Central memory CD8-positive, alpha-beta T cell (primary cell): ENCODE measurements around the gene DCTPP1.
"Not testable (repeated sequence)": the region's sequence is repeated elsewhere in the genome, so short reads cannot be mapped to it uniquely, and the experiment has no call there.

Experiments
- ATAC-seq: fragments of 150-1000 bp; cut with Tn5 transposase; replicated peaks from 2 replicates; pipeline ENCODE4 v1.10.0; 2022; ENCODE audit warnings: mild to moderate bottlenecking, moderate FRiP score, moderate number of reproducible peaks; ENCODE audit not compliant: poor library complexity, severe bottlenecking; ENCODE audit errors: extremely low read depth
- DNase-seq, 2 donors: peaks; one replicate each; pipeline ENCODE4 v3.0.0; 2021; ENCODE audit warnings: low spot score in 2 of 2
- H3K27ac Mint-ChIP-seq: one replicate; pipeline ENCODE4 v1.8.0; 2022; ENCODE audit warnings: low read depth, mild to moderate bottlenecking, moderate library complexity, mixed read lengths
- H3K27me3 Mint-ChIP-seq: one replicate; pipeline ENCODE4 v1.8.0; 2022; ENCODE audit warnings: mixed read lengths
- H3K36me3 Mint-ChIP-seq: one replicate; pipeline ENCODE4 v1.8.0; 2022; ENCODE audit warnings: mild to moderate bottlenecking, moderate library complexity, mixed read lengths; ENCODE audit not compliant: insufficient read depth
- H3K4me1 Mint-ChIP-seq: one replicate; pipeline ENCODE4 v1.8.0; 2022; ENCODE audit warnings: mixed read lengths
- H3K4me3 Mint-ChIP-seq: one replicate; pipeline ENCODE4 v1.8.0; 2022; ENCODE audit warnings: mild to moderate bottlenecking, moderate library complexity, mixed read lengths
- H3K9me3 Mint-ChIP-seq: one replicate; pipeline ENCODE4 v1.8.0; 2022; ENCODE audit warnings: mixed read lengths

Gene DCTPP1

GRCh38 chr16:30429678-30430427, at the start of gene DCTPP1:
Gene DCTPP1, minus strand, starts transcription at chr16:30430030. Its CDS starts 50 bp downstream, at chr16:30429980.
- peak; percentile 99 for ATAC-seq
- Mint-ChIP-seq H3K4me3 (no peak within 1 kb of the TSS), H3K27ac (no peak within 1 kb of the TSS), H3K9me3 (no peaks in the 10 kb centered on the region), H3K4me1 (peaks cover 5% of the 10 kb centered on the region), H3K36me3 (peaks cover 6% of the 10 kb centered on the region), H3K27me3 (no peaks in the 10 kb centered on the region)
- DNase-seq = peak; percentile 80 to 96

DNA sequence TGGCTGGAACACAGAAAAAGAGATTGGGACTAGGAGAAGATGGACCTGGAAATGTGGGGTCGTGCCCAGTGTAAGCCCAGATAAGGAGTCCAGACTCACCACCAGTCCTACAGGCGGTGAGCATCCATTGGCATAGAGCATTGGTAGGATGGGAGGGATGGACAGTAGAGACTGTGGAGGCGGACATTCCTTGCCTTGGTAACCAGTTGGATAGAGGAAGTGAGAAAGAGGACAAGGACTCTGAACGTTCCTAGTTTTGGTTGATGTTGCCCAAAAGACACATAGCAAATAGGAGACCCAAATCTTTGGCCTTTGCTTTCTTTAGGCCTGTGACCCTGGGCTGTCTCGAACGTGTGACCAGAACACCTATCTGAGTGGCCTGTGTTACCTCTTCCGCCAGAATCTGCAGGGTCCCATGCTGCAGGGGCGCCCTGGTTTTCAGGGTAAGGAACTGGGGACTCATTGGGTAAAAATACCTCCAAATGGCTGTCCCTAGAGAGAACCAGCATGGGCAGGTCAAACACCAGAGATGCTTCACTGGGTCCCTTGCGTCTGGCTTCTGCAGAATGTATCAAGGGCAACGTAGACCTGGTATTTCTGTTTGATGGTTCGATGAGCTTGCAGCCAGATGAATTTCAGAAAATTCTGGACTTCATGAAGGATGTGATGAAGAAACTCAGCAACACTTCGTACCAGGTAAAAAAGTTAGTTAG, 49.1 kb upstream of the DCTPP1 start:
- no peaks in the 10 kb centered on the region for H3K27me3 Mint-ChIP-seq
- H3K4me1 Mint-ChIP-seq = peaks cover 65% of the 10 kb centered on the region
- H3K9me3 Mint-ChIP-seq = no peaks in the 10 kb centered on the region
- peak overlapping the region; percentile 99 for H3K4me3 Mint-ChIP-seq
- ATAC-seq (no peak), DNase-seq (no peak)
- peak overlapping the region; percentile 93 for H3K27ac Mint-ChIP-seq
- H3K36me3 Mint-ChIP-seq = peaks cover 97% of the 10 kb centered on the region

- H3K27me3 Mint-ChIP-seq, DNase-seq, H3K9me3 Mint-ChIP-seq, ATAC-seq: not testable (repeated sequence)
- Mint-ChIP-seq H3K27ac (peak overlapping the region; percentile 93), H3K36me3 (peaks cover 96% of the 10 kb centered on the region), H3K4me3 (peak overlapping the region; percentile 99), H3K4me1 (peaks cover 69% of the 10 kb centered on the region)
Measured at GRCh38 chr16:30477773-30478172, 47.9 kb upstream of the DCTPP1 start.

DNA sequence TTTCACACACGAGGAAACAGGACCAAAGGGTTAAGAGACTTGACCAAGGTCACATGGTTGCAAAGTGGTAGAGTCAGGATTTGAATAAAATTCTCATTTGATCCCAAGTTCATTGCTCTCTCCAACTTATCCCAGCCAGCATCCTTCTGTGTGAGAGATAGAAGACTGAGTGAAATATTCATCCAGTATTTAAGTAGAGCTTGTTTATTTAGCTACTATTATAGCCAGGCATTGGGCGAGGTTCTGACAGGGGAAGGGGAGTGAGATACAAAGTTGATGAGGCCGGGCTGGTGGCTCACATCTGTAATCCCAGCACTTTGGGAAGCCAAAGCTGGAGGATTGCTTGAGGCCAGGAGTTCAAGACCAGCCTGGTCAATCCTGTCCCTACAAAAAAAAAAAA, 47.2 kb upstream of the DCTPP1 start:
- ATAC-seq (no peak), DNase-seq (no peak)
- Mint-ChIP-seq H3K9me3 (peaks cover 5% of the 10 kb centered on the region), H3K4me1 (peaks cover 70% of the 10 kb centered on the region), H3K27me3 (no peaks in the 10 kb centered on the region), H3K36me3 (peaks cover 95% of the 10 kb centered on the region), H3K4me3 (peak overlapping the region; percentile 99), H3K27ac (peak overlapping the region; percentile 93)

GRCh38 chr16:30474684-30475083, 44.9 kb upstream of the DCTPP1 start:
- ATAC-seq = no peak
- peaks cover 77% of the 10 kb centered on the region for H3K36me3 Mint-ChIP-seq
- peaks cover 73% of the 10 kb centered on the region for H3K4me1 Mint-ChIP-seq
- peak overlapping the region; percentile 99 for H3K4me3 Mint-ChIP-seq
- no peaks in the 10 kb centered on the region for H3K27me3 Mint-ChIP-seq
- DNase-seq = no peak
- peak overlapping the region; percentile 97 for H3K27ac Mint-ChIP-seq
- H3K9me3 Mint-ChIP-seq = peaks cover 5% of the 10 kb centered on the region

DNA sequence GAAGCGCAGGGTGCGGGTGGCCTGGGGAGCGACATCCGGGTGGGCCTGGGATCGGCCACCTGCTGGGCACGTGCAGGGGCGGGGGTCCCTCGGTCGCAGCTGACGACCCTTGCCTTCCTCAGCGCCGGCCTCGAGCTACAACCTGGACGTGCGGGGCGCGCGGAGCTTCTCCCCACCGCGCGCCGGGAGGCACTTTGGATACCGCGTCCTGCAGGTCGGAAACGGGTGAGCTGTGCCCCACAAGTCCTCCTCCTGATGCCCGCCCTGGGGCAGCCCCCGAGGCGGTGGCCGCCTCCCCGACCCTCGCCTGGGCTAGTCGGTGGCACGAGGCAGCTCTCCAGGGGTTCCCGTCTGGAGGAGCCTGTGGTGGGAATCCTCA, 44.2 kb upstream of the DCTPP1 start:
- H3K9me3 Mint-ChIP-seq = peaks cover 5% of the 10 kb centered on the region
- DNase-seq (no peak), ATAC-seq (no peak)
- peaks cover 72% of the 10 kb centered on the region for H3K36me3 Mint-ChIP-seq
- H3K4me1 Mint-ChIP-seq = peaks cover 77% of the 10 kb centered on the region
- H3K27ac Mint-ChIP-seq = peak overlapping the region; percentile 97
- peak overlapping the region; percentile 99 for H3K4me3 Mint-ChIP-seq
- H3K27me3 Mint-ChIP-seq = no peaks in the 10 kb centered on the region

DNA sequence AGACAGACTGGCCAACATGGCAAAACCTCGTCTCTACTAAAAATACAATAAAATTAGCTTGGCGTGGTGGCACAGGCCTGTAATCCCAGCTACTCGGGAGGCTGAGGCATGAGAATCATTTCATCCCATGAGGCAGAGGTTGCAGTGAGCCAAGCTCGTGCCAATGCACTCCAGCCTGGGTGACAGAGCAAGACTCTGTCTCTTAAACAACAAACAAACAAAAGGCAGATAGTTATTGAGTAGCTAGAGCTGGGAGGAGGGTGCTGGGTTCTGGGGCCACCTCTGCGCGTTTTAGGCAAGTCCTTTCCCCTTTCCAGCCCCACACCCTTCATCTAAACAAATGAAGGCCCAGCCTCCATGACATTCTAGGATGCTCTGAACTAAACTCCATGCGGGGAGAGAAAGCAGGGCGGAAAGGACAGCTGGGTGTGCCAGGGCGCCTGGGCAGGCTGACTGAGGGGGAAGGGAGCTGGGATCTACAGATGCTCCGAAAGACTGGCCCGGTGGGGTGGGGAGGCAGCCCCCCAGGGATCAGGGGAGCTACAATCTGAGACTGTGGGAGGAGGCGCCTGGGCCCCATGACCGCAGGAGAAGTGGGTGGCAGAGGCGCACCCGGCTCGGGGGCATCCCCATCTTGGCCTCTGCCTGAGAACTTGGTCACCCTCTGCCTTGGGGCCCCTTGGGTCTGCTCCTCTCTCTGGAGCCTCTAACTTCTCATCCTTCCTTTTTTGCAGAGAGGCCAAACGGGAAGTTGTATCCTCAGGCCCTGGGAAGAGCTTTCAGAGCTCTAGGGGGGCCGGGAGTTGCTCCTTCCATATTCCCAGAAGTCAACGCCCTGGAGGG, 43.6 kb upstream of the DCTPP1 start:
- H3K27ac Mint-ChIP-seq = peak overlapping the region; percentile 97
- peaks cover 72% of the 10 kb centered on the region for H3K4me1 Mint-ChIP-seq
- peaks cover 65% of the 10 kb centered on the region for H3K36me3 Mint-ChIP-seq
- ATAC-seq (no peak), DNase-seq (peak; percentile 27 to 30)
- peaks cover 5% of the 10 kb centered on the region for H3K9me3 Mint-ChIP-seq
- H3K4me3 Mint-ChIP-seq = peak overlapping the region; percentile 99
- no peaks in the 10 kb centered on the region for H3K27me3 Mint-ChIP-seq

DNA sequence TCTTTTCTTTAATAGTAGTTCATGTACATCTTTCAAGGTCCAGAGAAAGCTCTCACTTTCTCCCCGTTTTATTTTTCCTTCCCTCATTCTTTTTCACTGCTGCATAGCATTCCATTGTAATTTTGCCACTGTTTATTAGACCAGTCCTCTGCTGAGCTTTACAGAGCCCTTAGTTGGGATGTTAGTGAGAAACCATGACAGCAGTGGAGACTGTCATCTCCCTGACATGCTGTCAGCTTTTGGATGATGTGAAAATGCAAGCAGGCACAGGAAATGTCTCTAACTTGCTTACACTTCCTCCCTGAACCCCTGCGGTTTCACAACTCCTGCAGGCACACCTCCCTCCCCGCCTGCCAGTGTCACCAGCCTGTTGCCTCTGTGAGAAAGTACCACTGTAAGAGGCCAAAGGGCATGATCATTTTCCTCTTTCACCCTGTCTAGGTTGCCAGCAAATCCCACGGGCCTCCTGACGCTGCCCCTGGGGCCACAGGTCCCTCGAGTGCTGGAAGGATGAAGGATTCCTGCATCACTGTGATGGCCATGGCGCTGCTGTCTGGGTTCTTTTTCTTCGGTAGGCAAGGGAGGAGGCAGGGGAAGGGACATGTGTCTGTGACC, 42.6 kb upstream of the DCTPP1 start, which contains the start of gene ITGAL:
TSS of gene ITGAL (plus strand) at position 415 of the 615 bp plus-strand sequence. CDS start at position 511, 96 bp downstream.
- Mint-ChIP-seq H3K9me3 (peaks cover 5% of the 10 kb centered on the region), H3K27me3 (no peaks in the 10 kb centered on the region), H3K4me3 (peak within 1 kb of the TSS; percentile 99), H3K36me3 (peaks cover 56% of the 10 kb centered on the region), H3K27ac (peak within 1 kb of the TSS; percentile 97), H3K4me1 (peaks cover 62% of the 10 kb centered on the region)
- ATAC-seq (peak; percentile 84), DNase-seq (peak; percentile 59 to 89)

GRCh38 chr16:30470632-30470995, 40.8 kb upstream of the DCTPP1 start:
- Mint-ChIP-seq H3K4me3 (peak overlapping the region; percentile 7), H3K9me3 (peaks cover 5% of the 10 kb centered on the region), H3K4me1 (peaks cover 55% of the 10 kb centered on the region), H3K27me3 (no peaks in the 10 kb centered on the region), H3K27ac (peak overlapping the region; percentile 68), H3K36me3 (peaks cover 38% of the 10 kb centered on the region)
- DNase-seq = no peak
- ATAC-seq = no peak

DNA sequence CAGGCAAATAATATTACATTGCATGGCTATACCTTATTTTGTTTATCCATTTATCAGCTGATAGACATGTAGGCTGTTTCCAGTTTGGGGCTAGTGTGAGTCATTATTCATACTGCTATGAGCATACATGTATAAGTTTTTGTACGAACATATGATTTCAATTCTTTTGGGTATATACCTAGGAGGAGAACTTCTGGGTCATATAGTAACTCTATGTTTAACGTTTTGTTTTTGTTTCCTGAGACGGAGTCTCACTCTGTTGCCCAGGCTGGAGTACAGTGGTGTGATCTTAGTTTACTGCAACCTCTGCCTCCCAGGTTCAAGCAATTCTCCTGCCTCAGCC, 40.3 kb upstream of the DCTPP1 start:
- Mint-ChIP-seq H3K36me3 (peaks cover 33% of the 10 kb centered on the region), H3K4me3 (peak overlapping the region; percentile 48), H3K27ac (peak overlapping the region; percentile 68), H3K4me1 (peaks cover 50% of the 10 kb centered on the region), H3K9me3 (peaks cover 5% of the 10 kb centered on the region), H3K27me3 (no peaks in the 10 kb centered on the region)
- ATAC-seq (no peak), DNase-seq (no peak)

GRCh38 chr16:30464078-30464477, 34.2 kb upstream of the DCTPP1 start:
- DNase-seq (no peak), ATAC-seq (no peak)
- Mint-ChIP-seq H3K27ac (no peak overlapping the region), H3K36me3 (peaks cover 2% of the 10 kb centered on the region), H3K4me1 (peaks cover 10% of the 10 kb centered on the region), H3K4me3 (no peak overlapping the region), H3K27me3 (no peaks in the 10 kb centered on the region), H3K9me3 (no peaks in the 10 kb centered on the region)

DNA sequence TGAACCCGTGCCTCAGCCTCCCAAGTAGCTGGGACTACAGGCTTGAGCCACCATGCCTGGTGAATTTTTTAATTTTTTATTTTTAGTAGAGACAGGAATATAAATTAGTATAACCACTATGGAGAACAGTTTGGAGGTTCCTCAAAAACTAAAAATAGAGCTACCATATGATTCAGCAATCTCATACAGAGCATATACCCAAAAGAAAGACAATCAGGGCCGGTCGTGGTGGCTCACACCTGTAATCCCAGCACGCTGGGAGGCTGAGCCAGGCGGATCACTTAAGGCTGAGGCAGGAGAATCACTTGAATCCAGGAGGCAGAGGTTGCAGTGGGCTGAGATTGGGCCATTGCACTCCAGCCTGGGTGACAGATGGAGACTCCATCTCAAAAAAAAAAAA, 31.6 kb upstream of the DCTPP1 start:
- Mint-ChIP-seq H3K4me1 (peaks cover 36% of the 10 kb centered on the region), H3K36me3 (peaks cover 11% of the 10 kb centered on the region)
- ATAC-seq, DNase-seq, H3K27ac Mint-ChIP-seq, H3K27me3 Mint-ChIP-seq, H3K9me3 Mint-ChIP-seq, H3K4me3 Mint-ChIP-seq: not testable (repeated sequence)
